ENCODE results near the gene RAC2. TPM values are rescaled to one million over a fixed set of nuclear protein-coding genes. Genes with fewer than 3 reads are reported as not detected.
A peak's percentile ranks its signal among the peaks of the same experiment; 100 is the strongest.

Gene RAC2
- polyA plus RNA-seq, 2 of the 4 experiments (the other 2 are of a cell fraction): 0.05 TPM; not detected in 1

GRCh38 chr22:37199760-37200108, 44.3 kb downstream of the RAC2 start:
- 0% methylated on average over 1 of the region's 12 CpGs for WGBS (ENCODE audit: missing lambda C conversion rate)
- DNase-seq (ENCODE audit: low read depth in 1 of 2, low spot score in 1 of 2) (peak in 1 of 2 experiments; percentile 22), FAIRE-seq (no peak), ATAC-seq (no peak; a peak in 2 of 6 replicates)
- POLR2A ChIA-PET: interaction anchor here (0.6 to 1.5 kb wide), 18 partner anchors 9 to 681 kb away, joined by 3 to 9 read pairs (median 3); partner anchors contain the start of genes C1QTNF6 and KCTD17
- Histone ChIP-seq H3K4me3 (0 out of 3 replicates have a peak overlapping the region, but pooled peaks have one; percentile 26), H3K9me3 (no peaks in the 10 kb centered on the region), H3K4me2 (peak overlapping the region; percentile 93), H3K4me1 (peaks cover 47% of the 10 kb centered on the region), H3K27ac (peak overlapping the region; percentile 96 to 99)
- CTCF ChIA-PET: interaction anchor here (0.6 to 7.6 kb wide), 54 partner anchors 9 to 655 kb away, joined by 3 to 126 read pairs (median 4); partner anchors contain the start of gene C1QTNF6
- no peak for TF ChIP-seq ESRRA (IDR thresholded peaks at IDR 0.05; ENCODE audit: borderline replicate concordance, low read length)
- peak; percentile 14; the same call in 2 of the 3 replicates for TF ChIP-seq CTCF (IDR thresholded peaks at IDR 0.05)
- no peak for TF ChIP-seq JUNB (IDR thresholded peaks at IDR 0.05)
- no peak for TF ChIP-seq ELK1 (IDR thresholded peaks at IDR 0.05; ENCODE audit: low read depth, low read length)
- 0 out of 2 replicates have a peak, but pooled peaks have one; percentile 27 for TF ChIP-seq HOXB5 (CRISPR knock-in tag; IDR thresholded peaks at IDR 0.05)
- TF ChIP-seq FOSB (CRISPR knock-in tag; IDR thresholded peaks at IDR 0.05): no peak
- TF ChIP-seq ZFP36 (IDR thresholded peaks at IDR 0.05; ENCODE audit: borderline replicate concordance, partially characterized antibody): no peak
- TF ChIP-seq KDM1A (IDR thresholded peaks at IDR 0.05; ENCODE audit: low read depth): peak; percentile 56; the same call in 1 of the 2 replicates
- 0 out of 5 replicates have a peak, but pooled peaks of 1 of the 2 experiments have one; percentile 6 for TF ChIP-seq RAD21 (conservative IDR thresholded peaks at IDR 0.05 in 1 of 2, IDR thresholded peaks at IDR 0.05 in 1 of 2)
- TF ChIP-seq CHD4 (IDR thresholded peaks at IDR 0.05; ENCODE audit: borderline replicate concordance): no peak

DNA sequence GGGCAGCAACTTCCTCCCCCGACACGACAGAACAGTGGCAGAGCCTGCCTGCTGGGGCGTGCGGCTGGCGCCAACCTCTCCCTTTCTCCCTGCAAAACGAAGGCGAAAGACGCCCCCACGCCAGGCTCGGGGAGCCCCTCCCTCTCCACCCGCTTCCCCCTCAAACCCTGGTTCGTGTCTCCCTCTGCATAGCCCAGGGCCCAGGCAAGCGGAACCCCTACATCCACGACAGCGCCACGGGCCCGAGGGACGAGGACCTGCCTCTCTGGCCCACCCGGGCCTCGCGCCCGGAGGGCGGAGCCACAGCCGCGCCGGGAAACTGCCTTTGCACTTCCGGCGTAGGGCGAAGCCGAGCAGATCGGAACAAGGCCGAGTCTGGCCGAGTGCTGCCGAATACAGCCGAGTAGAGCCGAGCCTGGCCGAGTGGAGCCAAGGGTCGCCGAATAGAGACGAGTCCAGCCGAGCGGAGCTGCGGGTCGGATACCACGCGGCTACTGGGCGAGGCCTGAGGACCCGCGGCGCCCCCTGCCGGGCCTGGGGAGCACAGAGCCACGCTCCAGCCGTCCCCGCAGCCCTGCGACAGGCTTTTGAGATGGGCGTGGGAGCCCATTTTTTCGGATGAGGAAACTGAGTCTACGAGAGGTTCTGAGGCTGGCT, 44.8 kb downstream of the RAC2 start:
- FAIRE-seq (no peak), ATAC-seq (peak; percentile 49 to 86), DNase-seq (ENCODE audit: low read depth in 1 of 2, low spot score in 1 of 2) (peak; percentile 74 to 97)
- no peaks in the 10 kb centered on the region for H3K9me3 ChIP-seq
- H3K27ac ChIP-seq: peak overlapping the region; percentile 99 to 100
- peaks cover 52% of the 10 kb centered on the region for H3K4me1 ChIP-seq
- H3K4me2 ChIP-seq: peak overlapping the region; percentile 98
- ChIA-PET POLR2A (interaction anchor here (0.6 to 1.5 kb wide), 18 partner anchors 10 to 680 kb away, joined by 3 to 9 read pairs (median 3); partner anchors contain the start of genes C1QTNF6 and KCTD17), CTCF (interaction anchor here (0.5 to 7.6 kb wide), 54 partner anchors 9 to 655 kb away, joined by 3 to 126 read pairs (median 4); partner anchors contain the start of gene C1QTNF6)
- under 1% methylated on average over 29 of the region's 58 CpGs for WGBS (ENCODE audit: missing lambda C conversion rate)
- H3K4me3 ChIP-seq: peak overlapping the region; percentile 69
- TF ChIP-seq RAD21 (conservative IDR thresholded peaks at IDR 0.05 in 1 of 2, IDR thresholded peaks at IDR 0.05 in 1 of 2) (peak; percentile 57 to 76), JUN (IDR thresholded peaks at IDR 0.05) (peak; percentile 66 to 69; a peak in 4 of 5 replicates), MYC (IDR thresholded peaks at IDR 0.05; ENCODE audit: borderline replicate concordance, low read length) (peak; percentile 86), HOXB5 (CRISPR knock-in tag; IDR thresholded peaks at IDR 0.05) (peak; percentile 80; the same call in 1 of the 2 replicates), E2F6 (IDR thresholded peaks at IDR 0.05; ENCODE audit: borderline replicate concordance, low read depth) (peak; percentile 86), NFE2L2 (conservative IDR thresholded peaks at IDR 0.05; ENCODE audit: low read length) (no peak), RNF2 (IDR thresholded peaks at IDR 0.05; ENCODE audit: borderline replicate concordance, low read depth) (0 out of 2 replicates have a peak, but pooled peaks have one; percentile 68), CHD2 (IDR thresholded peaks at IDR 0.05; ENCODE audit: low read length, partially characterized antibody) (no peak), SMC3 (IDR thresholded peaks at IDR 0.05) (peak; percentile 72), PHF8 (IDR thresholded peaks at IDR 0.05; ENCODE audit: borderline replicate concordance, low read depth) (peak; percentile 63; the same call in 1 of the 2 replicates), CHD4 (IDR thresholded peaks at IDR 0.05; ENCODE audit: borderline replicate concordance) (no peak), GATA3 (IDR thresholded peaks at IDR 0.05; ENCODE audit: borderline replicate concordance) (no peak), RARB (CRISPR knock-in tag; IDR thresholded peaks at IDR 0.05) (peak; percentile 58; the same call in 1 of the 2 replicates), POLR2A (IDR thresholded peaks at IDR 0.05; ENCODE audit: low read length) (peak; percentile 73), EP300 (IDR thresholded peaks at IDR 0.05) (no peak), HOXB13 (CRISPR knock-in tag; IDR thresholded peaks at IDR 0.05; ENCODE audit: low read depth) (peak; percentile 85), TFCP2L1 (CRISPR knock-in tag; IDR thresholded peaks at IDR 0.05) (no peak), CTCF (IDR thresholded peaks at IDR 0.05) (peak; percentile 78)
- TF ChIP-seq, protein P1, sequence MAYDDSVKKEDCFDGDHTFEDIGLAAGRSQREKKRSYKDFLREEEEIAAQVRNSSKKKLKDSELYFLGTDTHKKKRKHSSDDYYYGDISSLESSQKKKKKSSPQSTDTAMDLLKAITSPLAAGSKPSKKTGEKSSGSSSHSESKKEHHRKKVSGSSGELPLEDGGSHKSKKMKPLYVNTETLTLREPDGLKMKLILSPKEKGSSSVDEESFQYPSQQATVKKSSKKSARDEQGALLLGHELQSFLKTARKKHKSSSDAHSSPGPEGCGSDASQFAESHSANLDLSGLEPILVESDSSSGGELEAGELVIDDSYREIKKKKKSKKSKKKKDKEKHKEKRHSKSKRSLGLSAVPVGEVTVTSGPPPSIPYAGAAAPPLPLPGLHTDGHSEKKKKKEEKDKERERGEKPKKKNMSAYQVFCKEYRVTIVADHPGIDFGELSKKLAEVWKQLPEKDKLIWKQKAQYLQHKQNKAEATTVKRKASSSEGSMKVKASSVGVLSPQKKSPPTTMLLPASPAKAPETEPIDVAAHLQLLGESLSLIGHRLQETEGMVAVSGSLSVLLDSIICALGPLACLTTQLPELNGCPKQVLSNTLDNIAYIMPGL (CRISPR knock-in tag; IDR thresholded peaks at IDR 0.05; ENCODE audit: borderline replicate concordance): no peak
